Left kidney (tissue), 2 donors: ENCODE measurements around the gene AGMO. TPM values are rescaled to one million over a fixed set of nuclear protein-coding genes. Genes with fewer than 3 reads are reported as not detected.
"Not testable (repeated sequence)": the region's sequence is repeated elsewhere in the genome, so short reads cannot be mapped to it uniquely, and the experiment has no call there.

Experiments used
- DNase-seq: peaks from one replicate; pipeline ENCODE4 v3.0.0-alpha.2; 2013
- polyA plus RNA-seq: library from polyadenylated mRNA; unstranded; fragments of 120-200 nt; gene quantifications from one replicate; pipeline ENCODE4 v1.2.1, GENCODE V29; 2013; ENCODE audit not compliant: insufficient read length

The AGMO gene
- polyA plus RNA-seq, 1 donor = 0.88 TPM

- no peak for DNase-seq
These were observed 246.9 kb downstream of the AGMO start for GRCh38 chr7:15314922-15315321.

- no peak for DNase-seq
These were observed 248.5 kb downstream of the AGMO start for GRCh38 chr7:15313361-15313760.

GRCh38 chr7:15309872-15310271 is 251.9 kb downstream of the AGMO start:
- no peak for DNase-seq

GRCh38 chr7:15308821-15309220 is 253.0 kb downstream of the AGMO start:
- no peak for DNase-seq

- DNase-seq = no peak
These were observed 255.5 kb downstream of the AGMO start for GRCh38 chr7:15306296-15306695.

- DNase-seq = peak; percentile 24
These were observed 256.7 kb downstream of the AGMO start for GRCh38 chr7:15305002-15305600.

GRCh38 chr7:15303357-15303756 is 258.5 kb downstream of the AGMO start:
- no peak for DNase-seq

GRCh38 chr7:15300986-15301385 is 260.8 kb downstream of the AGMO start:
- not testable (repeated sequence) for DNase-seq

- DNase-seq = no peak
These were observed 269.7 kb downstream of the AGMO start for GRCh38 chr7:15292138-15292537.

GRCh38 chr7:15291699-15292098 is 270.1 kb downstream of the AGMO start:
- DNase-seq = no peak

GRCh38 chr7:15288741-15289140 is 273.1 kb downstream of the AGMO start:
- no peak for DNase-seq

- no peak for DNase-seq
These were observed 277.4 kb downstream of the AGMO start for GRCh38 chr7:15284396-15284795.

- no peak for DNase-seq
These were observed 281.6 kb downstream of the AGMO start for GRCh38 chr7:15280078-15280733.

GRCh38 chr7:15279640-15280039 is 282.2 kb downstream of the AGMO start:
- DNase-seq = no peak

GRCh38 chr7:15257689-15258088 is 304.1 kb downstream of the AGMO start:
- no peak for DNase-seq

- DNase-seq = no peak
These were observed 309.6 kb downstream of the AGMO start for GRCh38 chr7:15252181-15252580.

- DNase-seq = no peak
These were observed 313.3 kb downstream of the AGMO start for GRCh38 chr7:15248514-15248913.

GRCh38 chr7:15245831-15246230 is 316.0 kb downstream of the AGMO start:
- no peak for DNase-seq

GRCh38 chr7:15239801-15240200 is 322.0 kb downstream of the AGMO start:
- no peak for DNase-seq

- DNase-seq = no peak
These were observed 324.9 kb downstream of the AGMO start for GRCh38 chr7:15236952-15237351.

- peak; percentile 28 for DNase-seq
These were observed 327.4 kb downstream of the AGMO start for GRCh38 chr7:15234431-15234830.

- peak; percentile 11 for DNase-seq
These were observed 333.0 kb downstream of the AGMO start for GRCh38 chr7:15228831-15229230.

GRCh38 chr7:15225981-15226380 is 335.8 kb downstream of the AGMO start:
- no peak for DNase-seq

GRCh38 chr7:15219758-15220157 is 342.1 kb downstream of the AGMO start:
- DNase-seq = no peak
